ENCODE measurements around the gene EHD1.

The EHD1 gene

GRCh38 chr11:64878494-64879243 is at the start of gene EHD1:
Gene EHD1 (minus strand): TSS chr11:64878621. CDS start chr11:64878464, 157 bp downstream.
- Histone ChIP-seq H3K4me2 (ENCODE audit: low read depth, low read length) (peak within 1 kb of the TSS; percentile 99), H4K20me1 (ENCODE audit: insufficient read depth, low read length) (no peaks in the 10 kb centered on the region), H3K4me3 (ENCODE audit: low read length) (peak within 1 kb of the TSS; percentile 96), H3K27me3 (replicated peaks; ENCODE audit: insufficient read depth, low read length) (peaks cover 22% of the 10 kb centered on the region), H3K79me2 (ENCODE audit: low read length) (peaks cover 41% of the 10 kb centered on the region), H3K4me1 (ENCODE audit: low read length) (peaks cover 30% of the 10 kb centered on the region), H3K9me3 (replicated peaks; ENCODE audit: insufficient read depth, low read length) (no peaks in the 10 kb centered on the region), H3K9ac (ENCODE audit: low read length) (peak within 1 kb of the TSS; percentile 76), H3K36me3 (replicated peaks; ENCODE audit: insufficient read depth, low read length) (no peaks in the 10 kb centered on the region), H3K27ac (ENCODE audit: low read length) (peak within 1 kb of the TSS; percentile 48), H3K9me2 (replicated peaks; ENCODE audit: insufficient read depth, low read length) (no peaks in the 10 kb centered on the region), H3F3A (ENCODE audit: insufficient read depth, low read length) (peaks cover 16% of the 10 kb centered on the region), H2AFZ (ENCODE audit: low read length) (peak within 1 kb of the TSS; percentile 88)
- DNase-seq = peak; percentile 99
- no peak for TF ChIP-seq EZH2 (optimal IDR thresholded peaks at IDR 0.05; ENCODE audit: low read depth, low read length)
- no peak for TF ChIP-seq EZH2phosphoT487 (IDR thresholded peaks at IDR 0.05; ENCODE audit: low read length)
- TF ChIP-seq CTCF (IDR thresholded peaks at IDR 0.05; ENCODE audit: low read length) = peak; percentile 49

- Histone ChIP-seq H2AFZ (ENCODE audit: low read length) (no peak overlapping the region), H3K36me3 (replicated peaks; ENCODE audit: insufficient read depth, low read length) (no peaks in the 10 kb centered on the region), H4K20me1 (ENCODE audit: insufficient read depth, low read length) (no peaks in the 10 kb centered on the region), H3K4me3 (ENCODE audit: low read length) (no peak overlapping the region), H3F3A (ENCODE audit: insufficient read depth, low read length) (no peaks in the 10 kb centered on the region), H3K4me1 (ENCODE audit: low read length) (no peaks in the 10 kb centered on the region), H3K4me2 (ENCODE audit: low read depth, low read length) (no peak overlapping the region), H3K27me3 (replicated peaks; ENCODE audit: insufficient read depth, low read length) (no peaks in the 10 kb centered on the region), H3K9me3 (replicated peaks; ENCODE audit: insufficient read depth, low read length) (no peaks in the 10 kb centered on the region), H3K9me2 (replicated peaks; ENCODE audit: insufficient read depth, low read length) (no peaks in the 10 kb centered on the region), H3K79me2 (ENCODE audit: low read length) (no peaks in the 10 kb centered on the region), H3K27ac (ENCODE audit: low read length) (no peak overlapping the region), H3K9ac (ENCODE audit: low read length) (no peak overlapping the region)
- DNase-seq = no peak
- TF ChIP-seq EZH2 (optimal IDR thresholded peaks at IDR 0.05; ENCODE audit: low read depth, low read length) (no peak), EZH2phosphoT487 (IDR thresholded peaks at IDR 0.05; ENCODE audit: low read length) (no peak), CTCF (IDR thresholded peaks at IDR 0.05; ENCODE audit: low read length) (no peak)
Measured at GRCh38 chr11:64926689-64927088, 48.3 kb upstream of the EHD1 start.

- no peak overlapping the region for H3K9ac ChIP-seq (ENCODE audit: low read length)
- DNase-seq = no peak
Measured at GRCh38 chr11:64925536-64926436, 47.4 kb upstream of the EHD1 start.

More at GRCh38 chr11:64925536-64926436, 47.4 kb upstream of the EHD1 start:
- H3K4me1 ChIP-seq (ENCODE audit: low read length) = no peaks in the 10 kb centered on the region
- H3K9me2 ChIP-seq (replicated peaks; ENCODE audit: insufficient read depth, low read length) = no peaks in the 10 kb centered on the region
- H3K4me3 ChIP-seq (ENCODE audit: low read length) = no peak overlapping the region
- no peaks in the 10 kb centered on the region for H3K36me3 ChIP-seq (replicated peaks; ENCODE audit: insufficient read depth, low read length)
- peak overlapping the region; percentile 97; the same call in 1 of the 2 replicates for H3K4me2 ChIP-seq (ENCODE audit: low read depth, low read length)
- TF ChIP-seq CTCF (IDR thresholded peaks at IDR 0.05; ENCODE audit: low read length) (no peak), EZH2phosphoT487 (IDR thresholded peaks at IDR 0.05; ENCODE audit: low read length) (no peak), EZH2 (optimal IDR thresholded peaks at IDR 0.05; ENCODE audit: low read depth, low read length) (no peak)
- no peak overlapping the region for H3K27ac ChIP-seq (ENCODE audit: low read length)
- H3K27me3 ChIP-seq (replicated peaks; ENCODE audit: insufficient read depth, low read length) = no peaks in the 10 kb centered on the region
- H2AFZ ChIP-seq (ENCODE audit: low read length) = no peak overlapping the region
- H3K9me3 ChIP-seq (replicated peaks; ENCODE audit: insufficient read depth, low read length) = no peaks in the 10 kb centered on the region
- H4K20me1 ChIP-seq (ENCODE audit: insufficient read depth, low read length) = no peaks in the 10 kb centered on the region
- no peaks in the 10 kb centered on the region for H3K79me2 ChIP-seq (ENCODE audit: low read length)
- no peaks in the 10 kb centered on the region for H3F3A ChIP-seq (ENCODE audit: insufficient read depth, low read length)

Data from MM.1S (cell line).